ENCODE data around the gene MAPKAPK2. TPM values are rescaled to one million over a fixed set of nuclear protein-coding genes. Genes with fewer than 3 reads are reported as not detected.

Gene MAPKAPK2
- polyA plus RNA-seq, 1 donor from 2014 or later = 9.0 TPM

GRCh38 chr1:206672011-206672688 is 12.6 kb upstream of the MAPKAPK2 start:
- no peaks in the 10 kb centered on the region for H3K36me3 ChIP-seq (ENCODE audit: insufficient read depth, low read length)
- no peak overlapping the region for H3K9ac ChIP-seq (ENCODE audit: low read length)
- H3F3A ChIP-seq (ENCODE audit: insufficient read depth, low read length, poor library complexity, severe bottlenecking) = no peaks in the 10 kb centered on the region
- H3K27me3 ChIP-seq (ENCODE audit: insufficient read depth, low read depth, low read length) = no peaks in the 10 kb centered on the region
- no peak overlapping the region for H2AFZ ChIP-seq (ENCODE audit: low read depth, low read length)
- no peaks in the 10 kb centered on the region for H4K20me1 ChIP-seq (ENCODE audit: insufficient read depth)
- no peak overlapping the region for H3K27ac ChIP-seq (ENCODE audit: low read length)
- no peak for TF ChIP-seq POLR2AphosphoS5 (IDR thresholded peaks at IDR 0.05)
- no peak for TF ChIP-seq EZH2 (IDR thresholded peaks at IDR 0.05; ENCODE audit: borderline replicate concordance, insufficient read depth, low read length, poor library complexity, severe bottlenecking)
- TF ChIP-seq TAF1 (IDR thresholded peaks at IDR 0.05; ENCODE audit: low read depth) = no peak
- no peak for TF ChIP-seq MXI1 (conservative IDR thresholded peaks at IDR 0.05; ENCODE audit: poor library complexity, severe bottlenecking)
- H3K9me2 ChIP-seq (ENCODE audit: insufficient read depth, low read length) = no peaks in the 10 kb centered on the region
- no peaks in the 10 kb centered on the region for H3K9me3 ChIP-seq (ENCODE audit: low read length)
- no peak overlapping the region for H3K4me2 ChIP-seq (ENCODE audit: low read length)
- no peaks in the 10 kb centered on the region for H3K79me2 ChIP-seq (replicated peaks; ENCODE audit: insufficient read depth, low read length)
- H3K4me3 ChIP-seq (ENCODE audit: low read length) = no peak overlapping the region

GRCh38 chr1:206672844-206673758 is 11.6 kb upstream of the MAPKAPK2 start:
- H2AFZ ChIP-seq (ENCODE audit: low read depth, low read length) = peak overlapping the region; percentile 8
- H4K20me1 ChIP-seq (ENCODE audit: insufficient read depth) = no peaks in the 10 kb centered on the region
- H3K9ac ChIP-seq (ENCODE audit: low read length) = no peak overlapping the region
- H3K9me2 ChIP-seq (ENCODE audit: insufficient read depth, low read length) = no peaks in the 10 kb centered on the region
- H3K36me3 ChIP-seq (ENCODE audit: insufficient read depth, low read length) = no peaks in the 10 kb centered on the region
- H3K9me3 ChIP-seq (ENCODE audit: low read length) = no peaks in the 10 kb centered on the region
- H3K27me3 ChIP-seq (ENCODE audit: insufficient read depth, low read depth, low read length) = no peaks in the 10 kb centered on the region
- no peaks in the 10 kb centered on the region for H3F3A ChIP-seq (ENCODE audit: insufficient read depth, low read length, poor library complexity, severe bottlenecking)
- H3K79me2 ChIP-seq (replicated peaks; ENCODE audit: insufficient read depth, low read length) = no peaks in the 10 kb centered on the region
- no peak overlapping the region for H3K4me3 ChIP-seq (ENCODE audit: low read length)
- no peak overlapping the region for H3K4me2 ChIP-seq (ENCODE audit: low read length)
- TF ChIP-seq RAD21 (conservative IDR thresholded peaks at IDR 0.05) (no peak), MXI1 (conservative IDR thresholded peaks at IDR 0.05; ENCODE audit: poor library complexity, severe bottlenecking) (no peak), EP300 (conservative IDR thresholded peaks at IDR 0.05; ENCODE audit: poor library complexity, severe bottlenecking) (no peak), TAF1 (IDR thresholded peaks at IDR 0.05; ENCODE audit: low read depth) (no peak), SMC3 (conservative IDR thresholded peaks at IDR 0.05; ENCODE audit: poor library complexity) (no peak)
- TF ChIP-seq, protein P1, sequence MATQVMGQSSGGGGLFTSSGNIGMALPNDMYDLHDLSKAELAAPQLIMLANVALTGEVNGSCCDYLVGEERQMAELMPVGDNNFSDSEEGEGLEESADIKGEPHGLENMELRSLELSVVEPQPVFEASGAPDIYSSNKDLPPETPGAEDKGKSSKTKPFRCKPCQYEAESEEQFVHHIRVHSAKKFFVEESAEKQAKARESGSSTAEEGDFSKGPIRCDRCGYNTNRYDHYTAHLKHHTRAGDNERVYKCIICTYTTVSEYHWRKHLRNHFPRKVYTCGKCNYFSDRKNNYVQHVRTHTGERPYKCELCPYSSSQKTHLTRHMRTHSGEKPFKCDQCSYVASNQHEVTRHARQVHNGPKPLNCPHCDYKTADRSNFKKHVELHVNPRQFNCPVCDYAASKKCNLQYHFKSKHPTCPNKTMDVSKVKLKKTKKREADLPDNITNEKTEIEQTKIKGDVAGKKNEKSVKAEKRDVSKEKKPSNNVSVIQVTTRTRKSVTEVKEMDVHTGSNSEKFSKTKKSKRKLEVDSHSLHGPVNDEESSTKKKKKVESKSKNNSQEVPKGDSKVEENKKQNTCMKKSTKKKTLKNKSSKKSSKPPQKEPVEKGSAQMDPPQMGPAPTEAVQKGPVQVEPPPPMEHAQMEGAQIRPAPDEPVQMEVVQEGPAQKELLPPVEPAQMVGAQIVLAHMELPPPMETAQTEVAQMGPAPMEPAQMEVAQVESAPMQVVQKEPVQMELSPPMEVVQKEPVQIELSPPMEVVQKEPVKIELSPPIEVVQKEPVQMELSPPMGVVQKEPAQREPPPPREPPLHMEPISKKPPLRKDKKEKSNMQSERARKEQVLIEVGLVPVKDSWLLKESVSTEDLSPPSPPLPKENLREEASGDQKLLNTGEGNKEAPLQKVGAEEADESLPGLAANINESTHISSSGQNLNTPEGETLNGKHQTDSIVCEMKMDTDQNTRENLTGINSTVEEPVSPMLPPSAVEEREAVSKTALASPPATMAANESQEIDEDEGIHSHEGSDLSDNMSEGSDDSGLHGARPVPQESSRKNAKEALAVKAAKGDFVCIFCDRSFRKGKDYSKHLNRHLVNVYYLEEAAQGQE (IDR thresholded peaks at IDR 0.05; ENCODE audit: borderline replicate concordance) = no peak
- TF ChIP-seq, protein P2, sequence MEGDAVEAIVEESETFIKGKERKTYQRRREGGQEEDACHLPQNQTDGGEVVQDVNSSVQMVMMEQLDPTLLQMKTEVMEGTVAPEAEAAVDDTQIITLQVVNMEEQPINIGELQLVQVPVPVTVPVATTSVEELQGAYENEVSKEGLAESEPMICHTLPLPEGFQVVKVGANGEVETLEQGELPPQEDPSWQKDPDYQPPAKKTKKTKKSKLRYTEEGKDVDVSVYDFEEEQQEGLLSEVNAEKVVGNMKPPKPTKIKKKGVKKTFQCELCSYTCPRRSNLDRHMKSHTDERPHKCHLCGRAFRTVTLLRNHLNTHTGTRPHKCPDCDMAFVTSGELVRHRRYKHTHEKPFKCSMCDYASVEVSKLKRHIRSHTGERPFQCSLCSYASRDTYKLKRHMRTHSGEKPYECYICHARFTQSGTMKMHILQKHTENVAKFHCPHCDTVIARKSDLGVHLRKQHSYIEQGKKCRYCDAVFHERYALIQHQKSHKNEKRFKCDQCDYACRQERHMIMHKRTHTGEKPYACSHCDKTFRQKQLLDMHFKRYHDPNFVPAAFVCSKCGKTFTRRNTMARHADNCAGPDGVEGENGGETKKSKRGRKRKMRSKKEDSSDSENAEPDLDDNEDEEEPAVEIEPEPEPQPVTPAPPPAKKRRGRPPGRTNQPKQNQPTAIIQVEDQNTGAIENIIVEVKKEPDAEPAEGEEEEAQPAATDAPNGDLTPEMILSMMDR (IDR thresholded peaks at IDR 0.05; ENCODE audit: poor library complexity, severe bottlenecking) = no peak
- H3K27ac ChIP-seq (ENCODE audit: low read length) = peak overlapping the region; percentile 39
